Stomach smooth muscle (tissue), 2 donors: ENCODE results near the gene MCC.

Experiments used
- H3K27ac ChIP-seq: one replicate; pipeline ENCODE4 v1.7.0; 2013; ENCODE audit warnings: mild to moderate bottlenecking, low read length, inconsistent platforms
- H3K27me3 ChIP-seq, 2 donors: one replicate each; pipeline ENCODE4 v1.7.0; 2013; ENCODE audit warnings: low read length in 2 of 2; ENCODE audit not compliant: insufficient read depth in 2 of 2, control insufficient read depth in 1 of 2
- H3K36me3 ChIP-seq, 2 donors: one replicate each; pipeline ENCODE4 v1.7.0; 2013; ENCODE audit warnings: low read length in 2 of 2; ENCODE audit not compliant: control insufficient read depth in 2 of 2, insufficient read depth in 2 of 2
- H3K4me1 ChIP-seq: one replicate; pipeline ENCODE4 v1.7.0; 2013; ENCODE audit warnings: low read length; ENCODE audit not compliant: control insufficient read depth, insufficient read depth
- H3K4me3 ChIP-seq, 2 donors: one replicate each; pipeline ENCODE4 v1.7.0; 2013; ENCODE audit warnings: low read length in 2 of 2
- H3K9ac ChIP-seq, 2 donors: one replicate each; pipeline ENCODE4 v1.7.0; 2013; ENCODE audit warnings: low read length in 2 of 2, mild to moderate bottlenecking in 1 of 2
- H3K9me3 ChIP-seq, 2 donors: one replicate each; pipeline ENCODE4 v1.7.0; 2013; ENCODE audit warnings: low read length in 2 of 2; ENCODE audit not compliant: control insufficient read depth in 2 of 2
- donor health status: healthy.
- donor health status: Pancreatic carcinoma.

Gene MCC

DNA sequence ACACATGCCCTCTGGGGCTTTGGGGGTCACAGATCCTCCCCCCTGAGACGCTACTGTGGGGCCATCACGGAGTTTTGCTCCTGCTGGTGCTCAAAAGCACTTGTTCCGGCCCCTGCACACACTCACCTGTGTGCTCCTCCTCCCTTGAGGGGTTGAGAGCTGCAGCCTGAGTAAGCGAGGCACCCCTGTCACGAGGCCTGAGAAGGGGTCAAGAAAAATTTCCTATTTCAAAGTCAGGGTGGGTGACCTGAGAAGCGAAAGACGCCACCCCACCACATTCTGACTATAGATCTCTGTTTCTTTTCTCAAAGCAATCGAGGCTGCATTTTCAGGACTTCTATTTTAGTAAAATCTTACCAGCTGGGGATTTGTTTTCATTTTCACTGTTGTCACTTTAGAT lies 373.2 kb downstream of the MCC start:
- H3K4me1 ChIP-seq: peaks cover 14% of the 10 kb centered on the region

DNA sequence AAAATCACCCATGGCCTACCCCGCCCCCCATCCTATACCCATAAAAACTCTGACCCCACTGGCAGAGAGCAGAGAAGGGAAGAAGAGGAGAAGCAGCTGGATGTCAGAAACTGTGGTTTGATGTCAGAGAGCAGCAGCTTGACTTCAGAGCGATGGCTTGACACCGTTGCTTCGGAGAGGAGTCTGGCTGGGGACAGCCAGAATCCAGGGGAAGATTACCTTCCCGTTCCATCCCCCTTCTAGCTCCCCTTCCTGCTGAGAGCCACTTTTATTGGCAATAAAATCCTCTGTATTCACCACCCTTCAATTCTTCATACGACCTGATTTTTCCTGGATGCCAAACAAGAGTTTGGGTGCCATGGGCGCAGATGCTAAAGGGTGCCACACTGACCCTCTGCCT lies 373.7 kb downstream of the MCC start:
- Histone ChIP-seq H3K27me3 (no peaks in the 10 kb centered on the region), H3K4me1 (peaks cover 14% of the 10 kb centered on the region), H3K36me3 (no peaks in the 10 kb centered on the region), H3K27ac (no peak overlapping the region), H3K9ac (no peak overlapping the region), H3K9me3 (no peaks in the 10 kb centered on the region), H3K4me3 (no peak overlapping the region)

More for the DNA sequence above, 373.2 kb downstream of the MCC start:
- H3K9ac ChIP-seq: no peak overlapping the region
- no peaks in the 10 kb centered on the region for H3K9me3 ChIP-seq
- H3K27ac ChIP-seq: no peak overlapping the region
- H3K27me3 ChIP-seq: no peaks in the 10 kb centered on the region
- no peaks in the 10 kb centered on the region for H3K36me3 ChIP-seq
- no peak overlapping the region for H3K4me3 ChIP-seq

DNA sequence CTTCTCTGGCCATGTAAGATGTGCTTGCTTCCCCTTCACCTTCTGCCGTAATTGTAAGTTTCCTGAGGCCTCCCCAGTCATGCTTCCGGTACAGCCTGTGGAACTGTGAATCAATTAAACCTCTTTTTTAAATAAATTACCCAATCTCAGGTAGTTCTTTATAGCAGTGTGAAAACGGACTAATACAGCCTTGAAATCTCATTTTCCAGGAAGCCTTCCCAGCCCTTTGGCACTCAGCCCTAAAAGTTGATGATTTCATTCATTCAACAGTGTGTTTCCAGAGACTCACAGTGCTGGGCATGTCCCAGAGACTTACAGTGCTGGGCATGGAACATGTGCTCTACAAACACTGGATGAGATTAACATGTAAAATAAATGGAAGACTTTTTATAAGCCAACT lies 375.8 kb downstream of the MCC start:
- Histone ChIP-seq H3K27ac (no peak overlapping the region), H3K27me3 (no peaks in the 10 kb centered on the region)

DNA sequence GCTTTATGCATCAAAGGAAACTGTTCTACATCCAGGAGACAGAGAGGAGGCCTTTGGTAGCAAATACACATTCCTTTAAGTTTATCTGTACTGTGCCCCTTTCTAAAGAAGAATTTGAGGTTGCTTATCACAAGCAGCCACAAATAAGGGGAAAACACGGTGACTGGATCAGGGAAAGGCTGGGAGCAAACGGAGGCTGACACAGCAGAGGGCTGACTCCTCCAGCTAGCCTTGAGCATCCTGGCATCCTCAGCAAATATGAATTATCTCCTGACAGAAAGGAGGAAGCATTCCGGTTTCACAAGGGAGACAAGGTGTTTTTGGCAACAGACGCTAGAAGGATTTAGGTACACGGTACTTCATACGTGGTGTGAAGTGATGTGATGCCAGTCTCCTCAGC lies 378.1 kb downstream of the MCC start:
- Histone ChIP-seq H3K27me3 (no peaks in the 10 kb centered on the region), H3K9ac (no peak overlapping the region), H3K36me3 (no peaks in the 10 kb centered on the region), H3K9me3 (no peaks in the 10 kb centered on the region), H3K27ac (no peak overlapping the region), H3K4me3 (no peak overlapping the region), H3K4me1 (no peaks in the 10 kb centered on the region)

More for the DNA sequence above, 375.8 kb downstream of the MCC start:
- Histone ChIP-seq H3K36me3 (no peaks in the 10 kb centered on the region), H3K9me3 (no peaks in the 10 kb centered on the region), H3K4me3 (no peak overlapping the region), H3K4me1 (no peaks in the 10 kb centered on the region), H3K9ac (no peak overlapping the region)

DNA sequence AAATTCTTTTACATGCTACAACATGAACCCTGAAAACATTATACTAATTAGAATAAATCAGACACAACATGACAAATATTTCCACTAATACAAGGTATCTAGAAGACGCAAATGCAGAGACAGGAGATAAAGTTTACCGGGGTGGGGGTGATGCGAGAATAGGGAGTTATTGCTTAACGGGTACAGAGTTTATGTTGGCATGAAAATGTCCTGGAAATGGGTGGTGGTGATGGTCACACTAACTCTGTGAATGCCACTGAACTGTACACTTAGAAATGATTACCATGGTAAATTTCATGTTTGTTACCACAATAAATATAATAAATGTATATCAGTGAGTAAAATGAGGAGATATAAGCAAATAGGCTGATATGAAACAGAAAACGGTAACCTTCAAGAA lies 378.9 kb downstream of the MCC start:
- Histone ChIP-seq H3K27me3 (no peaks in the 10 kb centered on the region), H3K4me3 (no peak overlapping the region), H3K27ac (no peak overlapping the region)

DNA sequence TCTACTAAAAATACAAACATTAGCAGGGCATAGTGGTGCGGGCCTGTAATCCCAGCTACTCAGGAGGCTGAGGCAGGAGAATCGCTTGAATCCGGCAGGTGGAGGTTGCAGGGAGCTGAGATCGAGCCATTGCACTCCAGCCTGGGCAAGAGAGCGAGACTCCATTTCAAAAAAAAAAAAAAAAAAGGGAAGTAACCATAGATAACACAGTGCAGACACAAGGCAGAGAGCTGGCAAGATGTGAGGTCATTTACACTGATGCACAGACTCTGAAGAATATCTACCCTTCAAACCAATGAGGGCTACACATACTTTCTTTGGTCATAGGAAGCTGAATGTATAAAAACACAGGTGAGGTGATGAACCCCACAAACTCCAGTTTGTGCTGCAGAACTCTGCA lies 379.8 kb downstream of the MCC start:
- no peak overlapping the region for H3K27ac ChIP-seq
- no peak overlapping the region for H3K9ac ChIP-seq
- H3K36me3 ChIP-seq: peaks cover 1 to 3% of the 10 kb centered on the region in 2 donors
- no peaks in the 10 kb centered on the region for H3K4me1 ChIP-seq
- no peaks in the 10 kb centered on the region for H3K9me3 ChIP-seq
- H3K27me3 ChIP-seq: no peaks in the 10 kb centered on the region
- H3K4me3 ChIP-seq: no peak overlapping the region

More for the DNA sequence above, 378.9 kb downstream of the MCC start:
- Histone ChIP-seq H3K9ac (no peak overlapping the region), H3K9me3 (no peaks in the 10 kb centered on the region), H3K36me3 (no peaks in the 10 kb centered on the region), H3K4me1 (no peaks in the 10 kb centered on the region)

DNA sequence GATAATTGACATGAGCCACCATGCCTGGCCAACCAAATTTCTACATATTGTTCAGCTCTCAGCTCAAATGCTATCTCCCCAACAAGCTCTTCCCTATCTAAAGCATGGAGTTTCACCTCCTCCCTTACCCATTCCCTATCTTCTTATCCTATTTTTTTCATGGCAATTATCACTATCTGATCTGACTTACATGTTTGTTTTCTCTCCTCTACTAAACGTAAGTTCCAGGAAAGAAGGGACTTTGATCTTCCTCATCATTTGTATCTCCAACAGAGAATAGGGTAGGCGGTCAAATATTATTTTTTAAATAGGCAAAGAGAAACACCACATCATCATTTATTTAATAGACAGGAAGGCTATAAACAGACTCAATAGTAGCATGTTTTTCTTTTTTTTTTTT lies 381.4 kb downstream of the MCC start:
- H3K27me3 ChIP-seq: no peaks in the 10 kb centered on the region
- no peak overlapping the region for H3K4me3 ChIP-seq
- no peaks in the 10 kb centered on the region for H3K9me3 ChIP-seq
- H3K27ac ChIP-seq: no peak overlapping the region
- no peaks in the 10 kb centered on the region for H3K4me1 ChIP-seq
- H3K9ac ChIP-seq: no peak overlapping the region
- peaks cover 5 to 8% of the 10 kb centered on the region in 2 donors for H3K36me3 ChIP-seq

DNA sequence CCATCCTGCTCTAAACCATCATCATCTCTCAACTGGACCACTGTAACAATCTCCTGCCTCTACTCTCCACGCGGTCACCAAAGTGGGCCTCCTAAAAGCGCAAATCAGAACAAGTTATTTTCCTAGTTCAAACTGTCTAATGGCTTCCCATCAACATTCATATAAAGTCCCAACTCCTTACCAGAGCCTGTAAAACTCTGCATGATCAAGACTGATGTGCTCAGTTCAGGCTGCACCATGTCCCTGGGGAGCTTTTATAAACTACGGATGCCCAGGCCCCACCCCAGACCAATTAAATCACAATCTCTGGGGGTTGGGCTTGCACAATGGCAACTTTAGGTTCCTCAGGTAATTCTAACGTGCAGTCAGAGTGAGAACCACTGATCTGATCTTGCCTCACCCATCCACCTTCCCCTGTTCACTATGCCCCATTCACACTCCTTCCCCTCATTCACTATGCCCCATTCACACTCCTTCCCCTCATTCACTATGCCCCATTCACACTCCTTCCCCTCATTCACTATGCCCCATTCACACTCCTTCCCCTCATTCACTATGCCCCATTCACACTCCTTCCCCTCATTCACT lies 382.5 kb downstream of the MCC start:
- peaks cover 9 to 15% of the 10 kb centered on the region in 2 donors for H3K36me3 ChIP-seq
- no peaks in the 10 kb centered on the region for H3K27me3 ChIP-seq
- H3K9me3 ChIP-seq: no peaks in the 10 kb centered on the region
- no peak overlapping the region for H3K4me3 ChIP-seq
- H3K4me1 ChIP-seq: no peaks in the 10 kb centered on the region
- H3K9ac ChIP-seq: no peak overlapping the region
- no peak overlapping the region for H3K27ac ChIP-seq

DNA sequence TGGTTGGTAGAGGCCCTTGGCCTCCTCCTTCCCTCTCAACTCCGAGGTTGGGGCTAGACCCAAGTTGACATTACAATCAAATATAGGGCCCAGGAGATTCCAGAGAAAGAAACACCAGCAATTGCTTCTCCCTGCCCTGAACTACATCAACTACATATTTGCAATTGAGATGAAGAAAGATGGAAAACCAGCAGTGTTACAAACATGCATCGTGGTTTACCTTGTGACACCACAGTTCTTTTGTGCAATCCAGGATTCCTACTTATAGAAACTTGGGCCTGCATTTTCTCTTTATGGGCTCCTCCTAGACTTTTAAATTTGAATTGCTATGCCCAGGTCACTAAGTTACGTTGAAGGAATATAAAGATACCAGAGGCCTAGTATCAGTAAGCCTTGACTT lies 384.9 kb downstream of the MCC start:
- H3K9ac ChIP-seq: no peak overlapping the region
- no peak overlapping the region for H3K27ac ChIP-seq
- no peaks in the 10 kb centered on the region for H3K27me3 ChIP-seq
- no peak overlapping the region for H3K4me3 ChIP-seq
- no peaks in the 10 kb centered on the region for H3K4me1 ChIP-seq
- H3K9me3 ChIP-seq: no peaks in the 10 kb centered on the region
- H3K36me3 ChIP-seq: peaks cover 9 to 19% of the 10 kb centered on the region in 2 donors

DNA sequence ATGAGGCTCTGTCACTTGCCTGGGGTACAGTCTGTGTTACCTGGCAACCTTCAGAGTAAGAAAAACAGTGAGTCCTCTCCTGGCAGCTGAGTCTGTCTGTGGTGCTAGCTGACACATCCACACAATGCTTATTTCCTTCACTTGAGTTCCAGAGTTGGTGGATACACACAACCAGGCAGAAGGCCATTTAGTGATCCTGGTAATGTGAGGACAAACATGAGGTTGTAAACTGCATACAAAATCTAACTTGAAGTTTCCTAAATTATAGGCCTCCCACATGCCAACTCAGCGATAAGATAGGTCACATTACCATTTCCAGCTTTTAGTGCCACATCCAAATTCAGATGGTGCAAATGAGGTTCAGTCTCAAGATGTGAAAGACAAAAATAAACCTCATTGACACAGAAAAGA lies 386.1 kb downstream of the MCC start:
- no peaks in the 10 kb centered on the region for H3K9me3 ChIP-seq
- H3K27ac ChIP-seq: no peak overlapping the region
- H3K4me3 ChIP-seq: no peak overlapping the region
- H3K27me3 ChIP-seq: no peaks in the 10 kb centered on the region
- H3K36me3 ChIP-seq: peaks cover 12 to 19% of the 10 kb centered on the region in 2 donors
- no peaks in the 10 kb centered on the region for H3K4me1 ChIP-seq
- H3K9ac ChIP-seq: no peak overlapping the region

DNA sequence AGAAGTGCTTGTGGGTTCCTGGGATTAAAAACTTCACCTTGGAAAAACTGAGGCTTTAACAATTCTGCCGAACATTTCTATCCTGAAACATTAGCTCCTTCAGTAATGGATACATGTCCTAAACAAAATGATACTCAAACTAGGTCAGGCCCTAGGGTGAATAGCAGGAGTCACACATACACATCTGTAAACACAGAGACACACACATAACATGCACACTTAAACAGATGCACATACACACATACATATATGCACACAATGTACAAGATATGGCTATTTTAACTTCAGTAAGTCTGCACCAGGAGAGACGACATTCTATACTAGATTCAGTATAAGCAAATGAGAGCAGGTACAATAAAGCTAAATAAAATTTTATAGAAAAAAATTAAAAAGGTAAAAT lies 387.3 kb downstream of the MCC start:
- H3K4me3 ChIP-seq: no peak overlapping the region
- H3K27ac ChIP-seq: no peak overlapping the region
- H3K9me3 ChIP-seq: no peaks in the 10 kb centered on the region
- no peak overlapping the region for H3K9ac ChIP-seq
- H3K36me3 ChIP-seq: peaks cover 12 to 19% of the 10 kb centered on the region in 2 donors
- no peaks in the 10 kb centered on the region for H3K27me3 ChIP-seq
- no peaks in the 10 kb centered on the region for H3K4me1 ChIP-seq
